GM21367 (cell line): ENCODE measurements around the gene AADACL3.
"Not testable (repeated sequence)": the region's sequence is repeated elsewhere in the genome, so short reads cannot be mapped to it uniquely, and the experiment has no call there.

Experiments used
- ATAC-seq: cut with Tn5 transposase; IDR thresholded peaks from one replicate; pipeline ENCODE4 v1.9.1; 2021; ENCODE audit not compliant: unreplicated experiment

Gene AADACL3, protein sequence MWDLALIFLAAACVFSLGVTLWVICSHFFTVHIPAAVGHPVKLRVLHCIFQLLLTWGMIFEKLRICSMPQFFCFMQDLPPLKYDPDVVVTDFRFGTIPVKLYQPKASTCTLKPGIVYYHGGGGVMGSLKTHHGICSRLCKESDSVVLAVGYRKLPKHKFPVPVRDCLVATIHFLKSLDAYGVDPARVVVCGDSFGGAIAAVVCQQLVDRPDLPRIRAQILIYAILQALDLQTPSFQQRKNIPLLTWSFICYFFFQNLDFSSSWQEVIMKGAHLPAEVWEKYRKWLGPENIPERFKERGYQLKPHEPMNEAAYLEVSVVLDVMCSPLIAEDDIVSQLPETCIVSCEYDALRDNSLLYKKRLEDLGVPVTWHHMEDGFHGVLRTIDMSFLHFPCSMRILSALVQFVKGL

DNA sequence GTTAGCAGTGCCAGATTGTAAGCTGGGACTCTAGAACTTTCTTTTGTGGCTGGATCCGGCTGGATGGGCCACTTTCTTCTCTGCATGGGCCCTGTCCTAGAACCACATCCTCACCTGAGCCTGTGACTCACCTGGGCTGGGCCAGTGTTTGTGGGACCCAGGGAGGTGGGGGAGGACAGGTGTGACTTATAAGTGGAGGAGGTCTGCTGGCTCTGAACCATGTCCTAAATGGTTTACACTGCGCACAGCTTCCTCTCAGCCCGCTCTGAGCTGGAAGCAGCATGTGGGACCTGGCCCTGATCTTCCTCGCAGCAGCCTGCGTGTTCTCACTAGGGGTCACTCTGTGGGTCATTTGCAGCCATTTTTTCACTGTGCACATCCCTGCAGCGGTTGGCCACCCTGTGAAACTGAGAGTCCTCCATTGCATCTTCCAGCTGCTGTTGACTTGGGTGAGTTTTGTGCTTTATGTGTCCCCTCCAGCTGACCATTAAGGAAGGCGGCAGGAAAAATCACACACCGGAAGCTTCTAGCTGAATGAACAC lies at the start of gene AADACL3:
AADACL3 (plus strand) TSS at position 215 of the 542 bp plus-strand sequence; CDS start at position 282, 67 bp downstream.
- ATAC-seq: no peak

DNA sequence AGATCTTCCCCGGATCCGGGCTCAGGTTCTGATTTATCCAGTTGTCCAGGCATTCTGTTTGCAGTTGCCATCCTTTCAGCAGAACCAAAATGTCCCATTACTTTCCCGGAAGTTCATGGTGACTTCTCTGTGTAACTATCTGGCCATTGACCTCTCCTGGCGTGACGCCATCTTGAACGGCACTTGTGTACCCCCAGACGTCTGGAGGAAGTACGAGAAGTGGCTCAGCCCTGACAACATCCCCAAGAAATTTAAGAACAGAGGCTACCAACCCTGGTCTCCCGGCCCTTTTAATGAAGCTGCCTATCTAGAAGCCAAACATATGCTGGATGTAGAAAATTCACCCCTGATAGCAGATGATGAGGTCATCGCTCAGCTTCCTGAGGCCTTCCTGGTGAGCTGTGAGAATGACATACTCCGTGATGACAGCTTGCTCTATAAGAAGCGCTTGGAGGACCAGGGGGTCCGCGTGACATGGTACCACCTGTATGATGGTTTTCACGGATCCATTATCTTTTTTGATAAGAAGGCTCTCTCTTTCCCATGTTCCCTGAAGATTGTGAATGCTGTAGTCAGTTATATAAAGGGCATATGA lies 49.7 kb upstream of the AADACL3 start:
- ATAC-seq: no peak

DNA sequence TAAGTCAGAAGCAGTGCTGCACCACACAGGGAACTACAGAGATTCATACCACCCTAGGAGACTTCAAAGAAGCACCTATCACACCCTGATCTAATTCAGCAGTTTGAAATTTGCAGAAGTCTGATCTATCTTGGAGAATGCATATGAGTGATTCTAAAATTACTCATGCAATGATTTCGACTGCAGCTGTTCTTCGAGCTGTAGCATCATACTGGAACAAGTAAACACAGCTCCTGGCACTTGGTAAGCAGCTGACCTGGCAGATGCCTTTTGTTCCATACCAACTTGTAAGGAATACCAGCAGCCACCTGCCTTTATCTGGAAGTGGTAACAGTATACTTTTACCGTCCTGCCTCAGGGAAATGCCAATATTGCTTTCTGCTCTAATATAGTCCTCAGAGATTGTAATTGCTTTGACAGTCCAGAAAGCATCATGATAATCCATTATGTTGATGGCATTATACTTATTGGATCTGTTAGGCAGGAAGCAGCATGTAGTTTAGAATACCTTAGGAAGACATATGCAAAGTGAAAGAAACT lies 46.3 kb upstream of the AADACL3 start:
- ATAC-seq: no peak

DNA sequence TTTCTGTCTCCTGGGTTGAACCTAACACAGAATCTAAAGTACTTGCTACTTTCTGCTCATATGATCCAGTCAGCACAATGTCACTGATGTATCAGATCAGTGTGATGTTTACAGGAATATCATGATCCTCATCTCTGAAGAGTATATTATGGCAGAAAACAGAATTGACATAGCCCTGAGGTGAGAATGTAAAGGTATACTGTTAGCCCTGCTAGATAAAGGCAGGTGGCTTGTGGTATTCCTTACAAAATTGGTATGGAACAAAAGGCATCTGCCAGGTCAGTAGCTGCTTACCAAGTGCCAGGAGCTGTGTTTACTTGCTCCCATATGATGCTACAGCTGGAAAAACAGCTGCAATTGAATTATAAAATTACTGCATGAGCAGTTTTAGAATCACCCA lies 41.6 kb upstream of the AADACL3 start:
- ATAC-seq: no peak

DNA sequence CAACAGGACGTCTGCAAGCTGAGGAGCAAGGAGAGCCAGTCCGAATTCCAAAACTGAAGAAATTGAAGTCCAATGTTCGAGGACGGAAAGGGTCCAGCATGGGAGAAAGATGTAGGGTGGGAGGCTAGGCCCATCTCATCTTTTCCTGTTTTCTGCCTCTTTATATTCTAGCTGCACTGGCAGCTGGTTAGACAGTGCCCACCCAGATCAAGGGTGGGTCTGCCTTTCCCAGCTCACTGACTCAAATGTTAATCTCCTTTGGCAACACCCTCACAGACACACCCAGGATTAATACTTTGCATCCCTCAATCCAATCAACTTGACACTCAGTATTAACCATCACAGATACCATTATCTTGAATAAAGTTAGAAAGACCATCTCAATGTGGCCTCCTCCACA lies 39.8 kb upstream of the AADACL3 start:
- ATAC-seq: not testable (repeated sequence)

DNA sequence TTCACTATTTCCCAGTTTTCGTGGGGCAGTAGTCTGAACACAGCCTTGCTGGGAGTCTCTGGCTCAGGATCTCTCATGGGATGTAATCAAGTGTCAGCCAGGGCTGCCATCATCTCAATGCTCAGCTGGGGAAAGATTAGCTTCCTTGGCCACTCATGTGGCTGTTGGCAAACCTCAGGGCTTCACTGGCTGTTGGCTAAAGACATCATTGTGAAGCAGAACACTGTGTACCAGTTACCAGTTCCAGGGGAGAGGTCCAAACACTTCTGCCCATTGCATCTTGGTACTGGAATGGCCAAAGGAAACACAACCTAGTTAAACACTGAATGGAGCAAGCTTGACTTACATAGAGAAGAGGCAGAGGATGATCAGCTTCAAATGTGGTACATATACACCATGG lies 38.3 kb upstream of the AADACL3 start:
- no peak for ATAC-seq

DNA sequence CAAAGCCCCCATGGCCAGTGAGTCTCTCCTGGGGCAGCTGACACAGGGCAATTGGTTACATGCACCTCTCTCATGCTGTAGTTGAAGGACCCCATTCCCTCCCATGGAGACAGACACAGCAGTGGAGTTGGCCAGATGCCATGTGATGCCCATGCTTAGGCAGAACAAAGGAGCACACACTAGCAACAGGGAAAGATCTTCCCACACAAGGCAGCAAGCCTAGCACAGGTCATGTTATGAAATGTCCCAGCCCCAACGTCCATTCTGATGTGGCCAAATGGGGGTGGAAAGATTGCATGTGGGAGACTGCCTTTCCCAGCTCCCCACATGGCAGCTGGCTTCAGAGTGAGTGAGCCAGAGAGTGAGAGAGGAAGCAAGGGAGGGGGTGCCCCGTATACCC lies 37.6 kb upstream of the AADACL3 start:
- no peak for ATAC-seq

DNA sequence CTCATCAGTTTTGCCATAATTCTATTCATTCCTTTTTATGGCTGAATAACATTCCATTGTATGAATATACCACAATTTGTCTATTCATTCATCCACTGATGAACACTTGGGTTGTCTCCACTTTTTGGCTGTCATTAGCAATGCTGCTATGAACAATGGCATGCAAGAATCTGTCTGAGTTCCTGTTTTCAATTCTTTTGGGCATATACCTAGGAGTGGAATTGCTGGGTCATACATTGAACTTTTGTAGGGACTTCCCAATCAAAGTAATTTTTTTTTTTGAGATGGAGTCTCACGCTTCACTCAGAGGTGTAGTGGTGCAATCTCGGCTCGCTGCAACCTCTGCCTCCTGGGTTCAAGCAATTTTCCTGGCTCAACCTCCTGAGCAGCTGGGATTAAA lies 37.1 kb upstream of the AADACL3 start:
- ATAC-seq: no peak

DNA sequence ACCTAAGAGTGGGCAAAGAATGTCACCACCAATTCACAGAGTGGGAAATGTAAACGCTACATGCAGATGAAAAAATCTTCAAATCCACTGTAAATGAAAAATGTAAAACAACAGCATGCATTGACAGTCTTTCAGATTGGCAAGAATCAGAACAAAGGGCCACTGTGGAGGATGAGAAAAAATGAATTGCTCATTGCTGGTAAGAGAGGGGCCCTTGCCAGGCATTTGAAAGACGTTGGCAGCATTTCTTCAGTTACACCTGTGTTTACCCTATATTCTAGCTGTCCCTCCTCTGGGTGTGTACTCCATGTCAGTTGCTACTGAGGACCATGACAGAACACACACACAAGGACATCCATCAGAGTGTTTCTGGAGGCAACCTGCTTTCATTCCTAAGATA lies 25.8 kb upstream of the AADACL3 start:
- ATAC-seq: no peak

DNA sequence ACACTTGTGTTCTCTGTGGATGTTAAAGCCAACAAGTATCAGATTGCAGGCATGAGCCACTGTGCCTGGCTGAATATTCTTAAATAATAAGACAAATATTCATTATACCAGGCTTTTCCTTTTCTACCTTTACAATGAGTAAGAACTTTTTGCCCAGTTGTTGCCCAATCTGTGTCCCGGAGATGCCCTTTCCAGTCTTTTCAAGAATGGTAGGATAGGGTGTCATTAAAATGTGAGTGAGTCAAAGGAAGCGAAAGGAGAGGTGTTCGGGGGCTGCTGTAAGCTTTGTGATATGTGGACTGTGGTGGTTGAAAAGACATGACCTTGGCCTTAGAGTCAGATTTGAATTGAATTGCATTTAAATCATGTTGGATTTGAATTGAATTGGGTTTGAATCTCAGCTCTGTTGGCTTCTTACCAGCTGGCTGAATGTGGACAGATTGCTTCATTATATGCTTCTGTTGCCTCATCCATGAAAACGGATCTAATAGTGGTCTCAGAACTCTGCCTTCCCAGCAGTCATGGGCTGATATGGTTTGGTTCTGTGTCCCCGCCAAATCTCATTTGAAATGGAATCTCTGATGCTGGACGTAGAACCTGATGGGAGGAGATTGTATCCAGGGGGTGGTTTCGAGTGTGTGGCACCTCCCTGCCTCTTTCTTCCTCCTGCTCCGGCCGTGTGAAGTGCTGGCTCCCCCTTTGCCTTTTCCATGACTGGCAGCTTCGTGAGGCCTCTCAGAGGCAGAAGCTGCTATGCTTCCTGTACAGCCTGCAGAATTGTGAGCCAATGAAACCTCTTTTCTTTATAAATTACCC lies 22.7 kb upstream of the AADACL3 start:
- no peak for ATAC-seq

DNA sequence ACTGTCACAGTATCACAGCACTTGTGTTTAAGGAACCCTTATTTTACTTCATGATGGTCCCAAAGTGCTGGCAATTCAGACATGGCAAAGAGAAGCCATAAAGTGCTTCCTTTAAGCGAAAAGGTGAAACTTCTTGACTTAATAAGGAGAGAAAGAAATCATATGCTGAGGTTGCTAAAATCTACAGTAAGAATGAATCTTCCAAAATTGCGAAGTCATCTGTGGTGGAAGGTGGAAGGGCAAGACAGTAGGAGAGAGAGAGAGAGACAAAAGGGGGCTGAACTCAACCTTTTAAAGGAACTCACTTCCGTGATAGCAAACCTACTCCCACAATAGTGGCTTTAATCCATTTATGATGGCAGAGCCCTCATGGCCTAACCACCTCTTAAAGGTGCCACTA lies 19.3 kb upstream of the AADACL3 start:
- ATAC-seq: no peak

DNA sequence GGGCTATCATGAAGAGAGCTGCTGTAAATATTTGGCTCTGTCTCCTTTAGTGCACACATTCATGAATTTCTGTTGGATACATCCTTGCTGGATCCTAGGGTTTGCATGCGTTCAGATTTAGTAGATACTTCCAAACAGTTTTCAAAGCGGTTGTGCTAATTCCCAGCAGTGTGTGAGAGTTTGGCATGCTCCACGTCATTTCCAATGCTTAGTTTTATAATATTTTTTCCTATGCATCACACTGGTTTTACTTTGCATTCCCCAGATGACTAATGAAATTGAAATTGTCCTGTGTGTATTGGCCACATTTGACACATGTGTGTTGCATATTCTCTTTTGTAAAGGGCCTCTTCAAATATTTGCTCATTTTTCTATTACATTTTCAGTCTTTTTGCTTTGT lies 18.5 kb upstream of the AADACL3 start:
- no peak for ATAC-seq

DNA sequence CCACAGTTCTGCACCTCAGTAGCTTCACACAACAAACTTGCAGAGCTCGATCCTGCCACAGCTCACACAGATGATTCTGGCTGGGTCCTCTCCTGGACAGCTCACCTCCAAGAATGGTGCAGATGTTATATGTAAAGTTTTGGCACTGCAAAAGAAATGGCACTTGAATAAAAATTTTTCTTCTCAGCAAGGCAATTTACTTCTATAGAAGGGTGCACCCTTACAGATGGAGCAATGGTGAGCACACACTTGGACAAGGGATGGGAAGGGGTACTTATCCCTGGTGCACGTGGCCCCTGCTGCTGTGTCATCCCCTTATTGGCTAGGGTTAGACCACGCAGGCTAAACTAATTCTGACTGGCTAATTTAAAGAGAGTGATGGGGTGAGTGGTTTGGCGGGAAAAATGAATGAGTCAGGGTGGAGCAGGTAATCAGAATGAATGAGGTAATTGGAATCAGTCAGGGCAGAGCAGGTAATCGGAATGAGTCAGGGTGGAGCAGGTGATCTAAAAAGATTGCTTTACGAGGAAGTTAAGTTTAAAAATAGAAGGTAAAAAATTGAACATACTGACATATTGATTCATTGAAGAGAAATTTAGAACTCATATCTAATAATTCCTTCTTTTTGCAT lies 12.0 kb upstream of the AADACL3 start:
- ATAC-seq: no peak

DNA sequence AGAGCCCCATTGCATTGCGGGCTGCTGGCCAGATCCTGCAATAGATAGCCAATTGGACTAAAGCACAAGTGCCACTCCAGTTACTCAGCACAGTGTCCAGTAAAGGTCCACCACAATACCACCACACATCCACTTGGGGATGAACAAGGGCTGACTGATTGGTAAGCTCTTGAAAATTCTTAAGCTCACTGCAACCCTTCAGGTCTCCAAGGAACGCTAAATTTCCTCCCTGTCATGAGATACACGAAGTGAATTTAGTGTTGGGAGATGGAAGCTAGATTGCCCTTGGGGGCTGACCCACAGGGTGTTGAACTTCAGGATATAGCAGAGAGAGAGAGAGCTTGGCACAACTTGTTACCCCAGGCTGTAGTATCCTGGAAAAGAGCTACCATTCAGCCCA lies 9.8 kb upstream of the AADACL3 start:
- no peak for ATAC-seq

DNA sequence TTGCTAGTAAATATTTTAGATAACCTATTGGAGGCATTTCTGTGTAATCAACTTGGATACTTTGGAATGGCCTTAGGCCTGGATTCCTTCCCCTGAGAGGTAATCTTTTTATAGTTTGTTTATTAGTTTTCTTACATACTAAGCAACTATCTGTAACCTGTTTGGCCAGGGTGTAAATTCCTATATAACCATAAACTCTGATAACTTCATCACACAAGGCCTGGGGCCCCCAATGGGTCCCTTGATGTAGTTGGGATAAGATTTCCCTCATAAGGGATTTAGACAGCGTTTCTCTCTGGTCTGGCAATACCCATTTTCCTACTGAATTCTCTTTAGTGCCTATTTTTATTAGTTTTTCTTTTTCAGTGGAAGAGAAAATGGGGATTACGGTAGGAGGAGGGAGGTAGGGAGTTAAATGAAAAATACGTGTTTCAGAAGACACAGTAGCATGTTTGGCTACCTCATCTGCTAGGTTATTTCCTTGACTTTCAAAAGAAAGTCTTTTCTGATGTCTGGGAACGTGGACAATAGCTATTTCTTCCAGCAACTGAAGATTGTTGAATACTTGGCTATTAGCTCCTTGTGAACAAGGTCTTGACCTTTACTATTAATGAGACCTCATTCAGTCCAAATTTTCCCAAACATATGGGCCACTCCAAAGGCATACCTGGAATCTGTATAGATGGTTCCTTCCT lies 7.4 kb upstream of the AADACL3 start:
- no peak for ATAC-seq

DNA sequence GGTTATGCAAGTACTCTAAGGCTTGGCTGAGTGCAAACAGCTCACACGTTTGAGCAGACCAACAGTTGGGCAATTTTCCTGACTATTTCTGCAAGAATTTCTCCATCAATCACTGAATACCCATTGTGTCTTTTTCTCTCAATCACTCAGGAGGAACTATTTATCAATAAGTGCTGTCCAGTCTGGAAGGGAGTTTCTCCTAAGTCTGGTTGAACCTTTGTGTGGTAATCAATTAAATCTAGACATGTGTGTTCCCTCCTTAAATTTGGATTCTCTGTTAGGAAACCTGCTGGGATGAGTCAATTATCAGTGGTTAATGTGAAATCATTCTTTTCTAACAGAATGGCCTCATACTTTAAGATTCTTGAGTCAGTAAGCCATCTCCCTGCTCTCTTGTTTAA lies 6.8 kb upstream of the AADACL3 start:
- no peak for ATAC-seq

DNA sequence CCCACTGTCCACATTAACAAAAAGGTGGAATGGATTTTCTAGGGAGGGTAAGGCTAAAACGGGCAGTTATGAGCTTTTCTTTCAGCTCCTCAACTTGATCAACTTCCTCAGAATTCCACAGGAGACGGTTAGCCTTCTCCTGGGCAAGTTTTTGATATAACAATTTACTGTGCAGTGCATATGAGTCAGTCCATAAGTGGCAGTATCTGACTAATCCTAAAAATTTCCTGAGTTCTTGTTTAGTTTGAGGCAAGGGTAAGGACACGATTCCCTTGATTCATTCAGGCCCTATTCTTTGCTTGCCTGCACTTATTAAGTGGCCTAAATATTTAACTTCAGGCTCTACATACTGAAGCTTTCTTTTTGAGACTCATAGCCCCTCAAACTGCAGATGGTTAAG lies 6.2 kb upstream of the AADACL3 start:
- no peak for ATAC-seq

DNA sequence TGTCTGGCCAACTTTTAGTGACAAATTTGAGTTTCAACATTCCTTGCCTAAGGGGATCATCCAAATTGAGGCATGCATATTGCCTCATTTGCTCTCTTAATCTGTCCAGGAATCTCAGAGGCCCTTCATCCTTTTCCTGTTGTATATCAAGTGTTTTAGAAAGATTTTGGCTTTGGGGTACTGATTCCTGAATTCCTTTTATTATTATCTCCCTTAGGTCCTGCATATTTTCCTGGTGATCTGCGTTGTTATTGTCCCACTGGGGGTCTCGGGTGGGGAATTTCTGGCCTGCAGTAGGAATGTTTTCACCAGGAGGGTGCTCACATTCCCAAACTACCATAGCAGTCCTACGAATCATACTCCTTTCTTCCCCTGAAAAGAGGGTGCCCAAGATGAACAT lies 4.4 kb upstream of the AADACL3 start:
- no peak for ATAC-seq

DNA sequence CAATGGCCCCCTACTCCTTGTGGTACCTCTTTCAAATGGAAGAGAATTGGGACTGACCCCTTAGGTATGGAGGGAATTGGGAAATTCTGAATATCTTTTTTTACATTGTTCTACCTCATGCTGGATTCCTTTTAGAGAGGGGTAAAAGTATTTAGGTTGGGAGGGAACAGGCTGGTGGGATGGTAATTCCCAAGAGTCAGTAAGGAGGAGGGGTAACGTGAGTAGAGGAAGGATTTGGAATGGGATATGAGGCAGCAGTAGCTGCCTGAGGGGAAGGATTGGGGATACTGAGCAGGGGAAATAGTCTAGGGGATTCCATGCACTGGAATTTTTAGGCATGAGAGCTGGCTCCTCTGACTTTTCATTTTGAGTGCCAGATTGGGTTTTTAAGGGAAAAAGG lies 3.8 kb upstream of the AADACL3 start:
- ATAC-seq: no peak

DNA sequence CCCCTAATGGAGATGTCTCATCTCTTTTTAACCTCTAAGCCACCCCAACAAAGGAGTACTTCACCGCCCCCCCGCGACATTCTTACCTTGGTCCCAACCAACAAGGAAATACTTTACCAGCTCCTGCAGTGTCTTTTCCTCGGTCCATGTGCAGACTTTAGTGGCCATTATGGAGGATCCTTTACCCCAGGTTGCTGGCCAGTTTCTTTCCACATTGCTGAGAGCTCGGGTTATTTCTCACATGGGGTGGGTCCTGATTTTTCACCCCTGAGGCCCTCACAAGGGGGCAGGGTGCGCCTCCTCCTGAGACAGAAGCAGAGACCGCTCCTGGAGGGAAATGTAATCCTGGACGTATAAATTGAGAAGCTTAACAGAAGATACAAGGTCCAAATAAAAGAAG lies 3.0 kb upstream of the AADACL3 start:
- no peak for ATAC-seq
